HG02763 (cell line): ENCODE data around the gene STK38L.
A peak's percentile ranks its signal among the peaks of the same experiment; 100 is the strongest.

Experiments used
- ATAC-seq: cut with Tn5 transposase; IDR thresholded peaks from one replicate; pipeline ENCODE4 v1.9.1; 2021; ENCODE audit warnings: mild to moderate bottlenecking, moderate library complexity; ENCODE audit not compliant: unreplicated experiment

The STK38L gene

GRCh38 chr12:27309293-27309994 lies 65.4 kb downstream of the STK38L start:
- ATAC-seq = no peak

GRCh38 chr12:27309995-27310315 lies 65.9 kb downstream of the STK38L start:
- no peak for ATAC-seq

GRCh38 chr12:27316947-27317346 lies 72.9 kb downstream of the STK38L start:
- ATAC-seq = no peak

GRCh38 chr12:27319409-27319808 lies 75.3 kb downstream of the STK38L start:
- ATAC-seq = no peak

- no peak for ATAC-seq
Measured at GRCh38 chr12:27319848-27320247, 75.8 kb downstream of the STK38L start.

GRCh38 chr12:27324530-27324929 lies 80.4 kb downstream of the STK38L start:
- no peak for ATAC-seq

GRCh38 chr12:27330846-27331245 lies 86.8 kb downstream of the STK38L start:
- no peak for ATAC-seq

- peak; percentile 28 for ATAC-seq
Measured at GRCh38 chr12:27331291-27331926, 87.3 kb downstream of the STK38L start.

GRCh38 chr12:27331927-27332324 lies 87.8 kb downstream of the STK38L start:
- ATAC-seq = no peak

GRCh38 chr12:27332407-27332713 lies 88.3 kb downstream of the STK38L start:
- ATAC-seq = no peak

- peak; percentile 41 for ATAC-seq
Measured at GRCh38 chr12:27332714-27333402, 88.8 kb downstream of the STK38L start, which contains the start of gene BMAL2. BMAL2 (plus strand) TSS chr12:27332836; CDS start chr12:27333073, 237 bp downstream.

GRCh38 chr12:27333403-27334009 lies 89.4 kb downstream of the STK38L start:
- peak; percentile 17 for ATAC-seq

- ATAC-seq = no peak
Measured at GRCh38 chr12:27334042-27334720, 90.1 kb downstream of the STK38L start.

GRCh38 chr12:27334721-27335082 lies 90.6 kb downstream of the STK38L start:
- ATAC-seq = no peak

- no peak for ATAC-seq
Measured at GRCh38 chr12:27335364-27336281, 91.5 kb downstream of the STK38L start.

GRCh38 chr12:27336282-27336653 lies 92.2 kb downstream of the STK38L start:
- ATAC-seq = no peak

GRCh38 chr12:27337376-27337775 lies 93.3 kb downstream of the STK38L start:
- no peak for ATAC-seq

GRCh38 chr12:27338473-27338872 lies 94.4 kb downstream of the STK38L start:
- ATAC-seq = no peak

GRCh38 chr12:27340971-27341370 lies 96.9 kb downstream of the STK38L start:
- no peak for ATAC-seq

GRCh38 chr12:27342536-27342935 lies 98.5 kb downstream of the STK38L start:
- ATAC-seq = no peak
